Nephron (organoid): ENCODE data around the gene DEFB121.
"Not testable (repeated sequence)": the region's sequence is repeated elsewhere in the genome, so short reads cannot be mapped to it uniquely, and the experiment has no call there.

ENCODE experiments used
- H3K27ac Mint-ChIP-seq, 3 experiments: 2 replicates each; pipeline ENCODE4 v1.8.0; 2020; ENCODE audit warnings: mixed read lengths in 3 of 3, mild to moderate bottlenecking in 2 of 3, moderate library complexity in 1 of 3
- H3K27me3 Mint-ChIP-seq: 2 replicates; pipeline ENCODE4 v1.8.0; 2021; ENCODE audit warnings: low read depth, mild to moderate bottlenecking, moderate library complexity, mixed read lengths
- H3K36me3 Mint-ChIP-seq: 2 replicates; pipeline ENCODE4 v1.8.0; 2020; ENCODE audit warnings: low read depth, mixed read lengths
- H3K4me1 Mint-ChIP-seq: 2 replicates; pipeline ENCODE4 v1.8.0; 2020; ENCODE audit warnings: mixed read lengths
- H3K4me3 Mint-ChIP-seq, 3 experiments: 2 replicates each; pipeline ENCODE4 v1.8.0; 2020; ENCODE audit warnings: mild to moderate bottlenecking in 3 of 3, mixed read lengths in 3 of 3, moderate library complexity in 2 of 3
- H3K9me3 Mint-ChIP-seq: 2 replicates; pipeline ENCODE4 v1.8.0; 2020; ENCODE audit warnings: mixed read lengths
- TF ChIP-seq, protein P1 (sequence below), 3 experiments: fragments of 200-600 bp; sonication (generic); IDR thresholded peaks; one replicate each; pipeline ENCODE4 v1.5.0; 2021; ENCODE audit warnings: antibody characterized with exemption in 3 of 3; ENCODE audit not compliant: unreplicated experiment in 3 of 3

Gene DEFB121

DNA sequence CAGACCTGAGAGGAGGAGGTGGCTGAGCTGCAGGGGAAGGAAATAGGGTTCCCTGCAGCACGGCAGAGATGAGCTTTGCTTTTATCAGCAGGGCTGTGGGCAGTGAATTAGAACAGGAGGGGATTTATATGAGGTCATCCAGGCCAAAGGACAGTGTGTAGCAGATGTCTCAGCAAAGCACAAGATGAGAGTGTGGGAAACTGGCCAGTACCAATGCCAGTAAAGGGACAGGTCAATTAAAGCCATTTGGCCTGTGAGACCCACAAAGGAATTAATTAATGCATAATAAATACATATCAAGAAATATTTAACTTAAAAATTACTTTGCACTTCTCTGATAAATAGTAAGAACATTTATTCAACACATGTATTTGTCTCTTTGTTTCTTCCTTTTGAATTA is 15.5 kb downstream of the DEFB121 start, which contains the start of gene DEFB119:
TSS of gene DEFB119 (minus strand) at position 101 of the 400 bp plus-strand sequence. CDS start 107 bp downstream, outside the sequence.
- H3K4me1 Mint-ChIP-seq = no peaks in the 10 kb centered on the region
- H3K27me3 Mint-ChIP-seq = no peaks in the 10 kb centered on the region
- no peak within 1 kb of the TSS for H3K27ac Mint-ChIP-seq
- no peak within 1 kb of the TSS for H3K4me3 Mint-ChIP-seq
- H3K36me3 Mint-ChIP-seq = peaks cover 4% of the 10 kb centered on the region
- TF ChIP-seq, protein P1, sequence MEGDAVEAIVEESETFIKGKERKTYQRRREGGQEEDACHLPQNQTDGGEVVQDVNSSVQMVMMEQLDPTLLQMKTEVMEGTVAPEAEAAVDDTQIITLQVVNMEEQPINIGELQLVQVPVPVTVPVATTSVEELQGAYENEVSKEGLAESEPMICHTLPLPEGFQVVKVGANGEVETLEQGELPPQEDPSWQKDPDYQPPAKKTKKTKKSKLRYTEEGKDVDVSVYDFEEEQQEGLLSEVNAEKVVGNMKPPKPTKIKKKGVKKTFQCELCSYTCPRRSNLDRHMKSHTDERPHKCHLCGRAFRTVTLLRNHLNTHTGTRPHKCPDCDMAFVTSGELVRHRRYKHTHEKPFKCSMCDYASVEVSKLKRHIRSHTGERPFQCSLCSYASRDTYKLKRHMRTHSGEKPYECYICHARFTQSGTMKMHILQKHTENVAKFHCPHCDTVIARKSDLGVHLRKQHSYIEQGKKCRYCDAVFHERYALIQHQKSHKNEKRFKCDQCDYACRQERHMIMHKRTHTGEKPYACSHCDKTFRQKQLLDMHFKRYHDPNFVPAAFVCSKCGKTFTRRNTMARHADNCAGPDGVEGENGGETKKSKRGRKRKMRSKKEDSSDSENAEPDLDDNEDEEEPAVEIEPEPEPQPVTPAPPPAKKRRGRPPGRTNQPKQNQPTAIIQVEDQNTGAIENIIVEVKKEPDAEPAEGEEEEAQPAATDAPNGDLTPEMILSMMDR (IDR thresholded peaks at IDR 0.05; ENCODE audit: unreplicated experiment in 3 of 3) = no peak
- peaks cover 48% of the 10 kb centered on the region for H3K9me3 Mint-ChIP-seq

DNA sequence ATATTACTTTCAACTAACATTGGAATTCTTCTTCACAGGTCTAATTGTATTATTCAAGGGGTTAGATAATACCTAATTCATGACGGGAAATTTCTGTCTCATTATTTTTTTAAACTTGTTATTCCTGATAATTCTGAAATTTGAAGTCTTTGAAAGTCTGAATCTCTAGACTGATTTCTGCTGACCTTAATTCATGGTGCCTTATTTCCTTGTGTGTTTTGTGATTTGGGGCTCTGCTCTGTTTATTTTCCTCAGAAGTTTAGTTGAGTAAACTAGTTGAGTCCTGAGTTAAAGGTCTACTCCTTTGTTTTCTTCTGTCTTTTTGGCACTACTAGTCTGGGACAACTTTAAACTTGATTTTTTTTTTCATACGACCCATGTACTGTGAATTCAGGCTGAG is 31.7 kb downstream of the DEFB121 start:
- Mint-ChIP-seq H3K9me3 (peaks cover 43% of the 10 kb centered on the region), H3K27ac (no peak overlapping the region), H3K27me3 (no peaks in the 10 kb centered on the region), H3K4me1 (no peaks in the 10 kb centered on the region), H3K4me3 (no peak overlapping the region), H3K36me3 (no peaks in the 10 kb centered on the region)
- TF ChIP-seq, protein P1 (IDR thresholded peaks at IDR 0.05; ENCODE audit: unreplicated experiment in 3 of 3) = no peak

DNA sequence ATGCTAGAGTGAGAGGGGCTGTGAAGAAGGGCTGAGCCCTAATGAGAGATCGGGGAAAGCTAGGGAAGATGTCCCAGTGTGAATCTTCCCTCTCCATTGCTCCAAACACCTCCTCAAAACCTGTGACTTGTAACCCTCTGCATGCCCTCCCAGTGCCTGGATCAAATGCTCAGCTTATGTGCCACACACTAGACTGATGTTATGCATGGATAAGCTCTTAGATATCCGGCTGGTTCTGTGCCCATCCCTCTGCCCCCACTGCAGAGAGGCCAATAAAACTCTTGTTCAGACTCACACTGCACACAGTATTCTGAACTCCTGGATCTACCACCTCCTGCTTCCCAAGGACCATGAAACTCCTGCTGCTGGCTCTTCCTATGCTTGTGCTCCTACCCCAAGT is 37.7 kb downstream of the DEFB121 start, which contains the start of gene DEFB118:
TSS of gene DEFB118 (plus strand) at position 301 of the 400 bp plus-strand sequence. CDS start at position 351, 50 bp downstream.
- no peaks in the 10 kb centered on the region for H3K36me3 Mint-ChIP-seq
- H3K9me3 Mint-ChIP-seq = peaks cover 42% of the 10 kb centered on the region
- no peaks in the 10 kb centered on the region for H3K27me3 Mint-ChIP-seq
- TF ChIP-seq, protein P1 (IDR thresholded peaks at IDR 0.05; ENCODE audit: unreplicated experiment in 3 of 3) = no peak
- H3K27ac Mint-ChIP-seq = no peak within 1 kb of the TSS
- H3K4me1 Mint-ChIP-seq = no peaks in the 10 kb centered on the region
- H3K4me3 Mint-ChIP-seq = no peak within 1 kb of the TSS

DNA sequence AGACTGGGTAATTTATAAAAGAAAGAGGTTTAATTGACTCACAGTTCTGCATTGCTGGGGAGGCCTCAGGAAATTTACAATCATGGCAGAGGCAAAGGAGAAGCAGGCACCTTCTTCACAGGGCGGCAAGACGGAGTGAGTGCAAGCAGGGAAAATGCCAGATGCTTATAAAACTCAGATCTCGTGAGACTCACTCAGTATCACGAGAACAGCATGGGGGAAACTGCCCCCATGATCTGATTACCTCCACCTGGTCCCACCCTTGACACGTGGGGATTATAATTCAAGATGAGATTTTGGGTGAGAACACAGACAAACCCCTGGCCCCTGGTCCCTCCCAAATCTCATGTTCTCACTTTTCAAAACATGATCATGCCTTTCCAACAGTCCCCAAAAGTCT is 41.7 kb downstream of the DEFB121 start:
- not testable (repeated sequence) for H3K36me3 Mint-ChIP-seq, H3K27me3 Mint-ChIP-seq, H3K27ac Mint-ChIP-seq, H3K4me1 Mint-ChIP-seq, H3K4me3 Mint-ChIP-seq
- H3K9me3 Mint-ChIP-seq = peaks cover 42% of the 10 kb centered on the region

DNA sequence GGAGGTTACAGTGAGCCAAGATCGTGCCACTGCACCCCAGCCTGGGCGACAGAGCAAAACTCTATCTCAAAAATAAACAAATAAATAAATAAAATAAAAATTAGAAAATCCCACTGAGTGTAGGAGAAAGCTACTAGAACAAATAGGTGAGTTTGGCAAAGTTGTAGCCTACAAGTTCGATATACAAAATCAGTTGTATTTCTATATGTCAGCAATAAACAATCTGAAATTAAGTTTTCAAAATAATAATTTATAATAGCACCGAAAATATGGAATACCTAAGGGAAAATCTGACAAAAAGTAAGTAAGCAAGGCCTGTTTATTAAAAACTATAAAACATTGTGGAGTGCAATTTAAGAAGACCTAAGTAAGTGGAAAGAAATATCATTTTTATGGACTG is 42.7 kb downstream of the DEFB121 start:
- no peak overlapping the region for H3K4me3 Mint-ChIP-seq

DNA sequence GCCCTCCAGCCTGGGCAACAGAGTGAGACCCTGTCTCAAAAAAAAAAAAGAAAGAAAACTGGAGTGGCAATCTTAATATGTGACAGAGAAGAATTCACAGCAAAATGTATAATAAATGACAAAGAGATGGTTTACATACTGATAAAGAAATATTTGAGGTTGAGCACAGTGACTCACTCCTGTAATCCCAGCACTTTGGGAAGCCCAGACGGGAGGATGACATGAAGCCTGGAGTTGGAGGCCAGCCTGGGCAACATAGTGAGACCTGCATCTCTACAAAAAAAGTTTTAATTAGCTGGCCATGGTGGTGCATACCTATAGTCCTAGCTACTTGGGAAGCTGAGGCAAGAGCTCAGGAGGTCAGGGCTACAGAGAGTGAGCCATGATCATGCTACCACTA is 50.0 kb downstream of the DEFB121 start:
- Mint-ChIP-seq H3K27me3 (peaks cover under 1% of the 10 kb centered on the region), H3K4me3 (no peak overlapping the region), H3K4me1 (no peaks in the 10 kb centered on the region), H3K36me3 (no peaks in the 10 kb centered on the region), H3K27ac (no peak overlapping the region), H3K9me3 (peaks cover 26% of the 10 kb centered on the region)
- TF ChIP-seq, protein P1 (IDR thresholded peaks at IDR 0.05; ENCODE audit: unreplicated experiment in 3 of 3) = no peak

More for the DNA sequence above, 42.7 kb downstream of the DEFB121 start:
- Mint-ChIP-seq H3K36me3 (no peaks in the 10 kb centered on the region), H3K4me1 (no peaks in the 10 kb centered on the region), H3K27me3 (no peaks in the 10 kb centered on the region), H3K9me3 (peaks cover 41% of the 10 kb centered on the region), H3K27ac (no peak overlapping the region)
- TF ChIP-seq, protein P1 (IDR thresholded peaks at IDR 0.05; ENCODE audit: unreplicated experiment in 3 of 3) = no peak
